Measurements from ENCODE around the gene GSTM3.

The GSTM3 gene

DNA sequence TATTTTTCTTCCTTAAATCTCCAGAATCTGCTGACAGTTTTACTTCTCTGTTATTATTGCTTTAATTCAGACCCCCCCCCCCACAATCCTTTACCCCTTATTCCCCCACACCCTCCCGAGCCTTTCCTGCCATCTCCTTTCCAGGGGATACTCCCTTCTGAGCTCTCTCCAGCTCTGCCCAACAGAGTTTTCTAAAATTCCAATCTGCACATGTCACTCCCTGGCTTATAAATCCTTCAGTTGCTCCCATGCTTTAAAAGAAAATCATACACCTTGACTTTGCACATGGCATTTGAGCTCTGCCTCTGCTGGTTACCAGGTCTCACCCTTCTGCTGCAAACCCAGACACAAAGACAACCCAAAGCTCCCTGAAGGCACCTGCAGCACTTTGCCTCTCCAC, 34.6 kb upstream of the GSTM3 start:
- 78 to 87% methylated on average over 1 of the region's 1 CpG for WGBS, 2 experiments
- Histone ChIP-seq H3K4me3 (ENCODE audit: insufficient read depth, low read depth, low read length) (no peak overlapping the region), H3K36me3 (ENCODE audit: control insufficient read depth, insufficient read depth, low read length) (no peaks in the 10 kb centered on the region), H3K27ac (ENCODE audit: insufficient read depth, low read depth, low read length, poor library complexity, severe bottlenecking) (no peak overlapping the region), H3K9me3 (ENCODE audit: control insufficient read depth, low read length) (no peaks in the 10 kb centered on the region), H3K27me3 (ENCODE audit: control insufficient read depth, insufficient read depth, low read length, poor library complexity, severe bottlenecking) (no peaks in the 10 kb centered on the region), H3K4me1 (ENCODE audit: control insufficient read depth, insufficient read depth, low read length) (no peaks in the 10 kb centered on the region)

DNA sequence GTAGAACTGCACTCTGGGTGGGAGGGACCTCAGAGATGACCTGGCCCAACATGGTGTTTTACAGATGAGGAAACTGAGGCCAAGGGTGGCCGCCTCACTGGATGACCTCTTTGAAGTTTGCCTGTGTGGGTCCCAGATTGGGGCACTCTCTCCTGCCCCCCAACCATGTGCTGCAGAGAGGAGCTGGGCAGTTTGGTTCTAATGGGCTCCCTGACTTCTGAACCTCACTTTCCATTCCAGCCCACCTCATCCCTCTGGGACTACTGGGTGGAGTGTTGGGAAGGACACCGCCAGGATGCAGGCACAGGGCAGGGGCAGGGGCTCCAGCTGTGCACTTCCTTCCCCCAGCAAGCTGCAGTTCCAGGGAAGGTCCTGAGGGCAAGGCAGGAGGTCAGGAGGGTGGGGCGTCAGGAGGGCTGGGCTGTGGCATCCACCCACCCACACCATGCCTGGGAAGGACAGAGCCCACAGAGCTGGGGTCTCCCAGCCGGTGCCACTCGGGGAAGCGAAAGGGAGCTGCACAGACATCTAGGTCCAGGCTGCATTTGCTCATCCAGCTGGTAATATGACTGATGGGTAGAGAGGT, 33.2 kb upstream of the GSTM3 start:
- Histone ChIP-seq H3K27me3 (ENCODE audit: control insufficient read depth, insufficient read depth, low read length, poor library complexity, severe bottlenecking) (no peaks in the 10 kb centered on the region), H3K27ac (ENCODE audit: insufficient read depth, low read depth, low read length, poor library complexity, severe bottlenecking) (no peak overlapping the region), H3K4me3 (ENCODE audit: insufficient read depth, low read depth, low read length) (no peak overlapping the region), H3K4me1 (ENCODE audit: control insufficient read depth, insufficient read depth, low read length) (no peaks in the 10 kb centered on the region), H3K9me3 (ENCODE audit: control insufficient read depth, low read length) (no peaks in the 10 kb centered on the region), H3K36me3 (ENCODE audit: control insufficient read depth, insufficient read depth, low read length) (no peaks in the 10 kb centered on the region)
- 65 to 70% methylated on average over 6 of the region's 6 CpGs for WGBS, 2 experiments

DNA sequence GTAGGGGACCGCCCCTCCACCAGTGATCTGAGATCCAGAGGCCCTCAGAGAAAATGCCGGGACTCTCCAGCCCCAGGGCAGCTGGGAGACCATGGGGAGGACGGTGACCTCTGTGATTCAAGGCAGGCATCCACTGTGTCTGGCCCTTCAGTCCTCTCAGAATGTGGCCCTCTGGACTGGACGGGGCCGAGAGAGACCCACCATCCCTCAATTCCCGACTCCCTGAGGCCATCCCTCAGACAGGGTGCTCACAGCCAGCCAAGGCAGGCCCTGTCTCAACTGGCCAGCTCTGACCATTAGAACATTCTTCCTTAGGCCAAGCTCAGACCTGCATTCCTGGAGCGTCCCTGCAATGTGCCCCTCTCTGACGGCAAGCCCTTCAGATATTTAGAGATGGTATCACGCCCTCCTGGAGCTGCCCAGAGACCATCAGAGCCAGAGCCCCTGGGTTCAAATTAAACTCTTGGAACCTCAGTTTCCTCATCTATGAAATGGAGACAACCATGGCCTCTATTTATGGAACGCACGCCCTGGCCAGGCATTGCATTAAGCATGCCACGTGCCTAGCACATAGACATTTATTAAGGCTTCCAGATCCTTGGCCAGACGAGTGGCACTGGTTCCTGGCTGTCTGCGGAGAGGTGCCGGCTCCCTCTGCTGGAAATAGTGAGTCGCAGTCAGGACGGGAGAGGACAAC, 32.5 kb upstream of the GSTM3 start:
- no peaks in the 10 kb centered on the region for H3K4me1 ChIP-seq (ENCODE audit: control insufficient read depth, insufficient read depth, low read length)
- H3K9me3 ChIP-seq (ENCODE audit: control insufficient read depth, low read length), result no peaks in the 10 kb centered on the region
- no peak overlapping the region for H3K4me3 ChIP-seq (ENCODE audit: insufficient read depth, low read depth, low read length)
- H3K27ac ChIP-seq (ENCODE audit: insufficient read depth, low read depth, low read length, poor library complexity, severe bottlenecking), result no peak overlapping the region
- no peaks in the 10 kb centered on the region for H3K27me3 ChIP-seq (ENCODE audit: control insufficient read depth, insufficient read depth, low read length, poor library complexity, severe bottlenecking)
- WGBS, 2 experiments, result 52 to 53% methylated on average over 17 of the region's 17 CpGs
- no peaks in the 10 kb centered on the region for H3K36me3 ChIP-seq (ENCODE audit: control insufficient read depth, insufficient read depth, low read length)

DNA sequence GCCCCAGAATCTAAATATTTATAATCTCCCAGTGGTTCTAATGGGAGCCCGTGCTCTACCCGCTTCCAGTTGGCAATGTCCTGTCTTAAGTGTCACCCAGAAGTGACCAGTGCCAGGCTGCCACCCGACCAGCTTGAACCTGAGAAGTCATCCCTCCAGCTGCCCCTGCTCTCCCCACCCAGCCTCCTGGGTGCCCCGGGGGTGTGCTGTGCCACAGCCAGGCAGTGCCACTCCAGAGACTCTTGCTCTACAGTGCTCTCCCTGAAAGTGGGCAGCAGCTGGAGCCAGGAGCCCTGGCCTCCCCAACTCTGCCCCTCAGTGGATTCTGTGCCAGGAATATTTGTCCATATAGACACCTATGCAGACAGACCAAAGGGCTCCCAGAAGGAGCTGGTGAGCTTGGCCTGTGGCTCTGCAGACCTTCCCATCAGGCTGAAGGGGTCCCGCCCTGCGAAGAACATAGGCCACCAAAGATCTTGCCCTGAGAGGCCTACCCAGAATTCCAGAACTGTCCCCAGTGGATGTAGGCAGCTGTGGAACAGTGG, 31.9 kb upstream of the GSTM3 start:
- Histone ChIP-seq H3K36me3 (ENCODE audit: control insufficient read depth, insufficient read depth, low read length) (no peaks in the 10 kb centered on the region), H3K27ac (ENCODE audit: insufficient read depth, low read depth, low read length, poor library complexity, severe bottlenecking) (no peak overlapping the region), H3K9me3 (ENCODE audit: control insufficient read depth, low read length) (no peaks in the 10 kb centered on the region), H3K4me1 (ENCODE audit: control insufficient read depth, insufficient read depth, low read length) (no peaks in the 10 kb centered on the region), H3K27me3 (ENCODE audit: control insufficient read depth, insufficient read depth, low read length, poor library complexity, severe bottlenecking) (no peaks in the 10 kb centered on the region), H3K4me3 (ENCODE audit: insufficient read depth, low read depth, low read length) (no peak overlapping the region)
- 93% methylated on average over 6 of the region's 6 CpGs for WGBS, 2 experiments

DNA sequence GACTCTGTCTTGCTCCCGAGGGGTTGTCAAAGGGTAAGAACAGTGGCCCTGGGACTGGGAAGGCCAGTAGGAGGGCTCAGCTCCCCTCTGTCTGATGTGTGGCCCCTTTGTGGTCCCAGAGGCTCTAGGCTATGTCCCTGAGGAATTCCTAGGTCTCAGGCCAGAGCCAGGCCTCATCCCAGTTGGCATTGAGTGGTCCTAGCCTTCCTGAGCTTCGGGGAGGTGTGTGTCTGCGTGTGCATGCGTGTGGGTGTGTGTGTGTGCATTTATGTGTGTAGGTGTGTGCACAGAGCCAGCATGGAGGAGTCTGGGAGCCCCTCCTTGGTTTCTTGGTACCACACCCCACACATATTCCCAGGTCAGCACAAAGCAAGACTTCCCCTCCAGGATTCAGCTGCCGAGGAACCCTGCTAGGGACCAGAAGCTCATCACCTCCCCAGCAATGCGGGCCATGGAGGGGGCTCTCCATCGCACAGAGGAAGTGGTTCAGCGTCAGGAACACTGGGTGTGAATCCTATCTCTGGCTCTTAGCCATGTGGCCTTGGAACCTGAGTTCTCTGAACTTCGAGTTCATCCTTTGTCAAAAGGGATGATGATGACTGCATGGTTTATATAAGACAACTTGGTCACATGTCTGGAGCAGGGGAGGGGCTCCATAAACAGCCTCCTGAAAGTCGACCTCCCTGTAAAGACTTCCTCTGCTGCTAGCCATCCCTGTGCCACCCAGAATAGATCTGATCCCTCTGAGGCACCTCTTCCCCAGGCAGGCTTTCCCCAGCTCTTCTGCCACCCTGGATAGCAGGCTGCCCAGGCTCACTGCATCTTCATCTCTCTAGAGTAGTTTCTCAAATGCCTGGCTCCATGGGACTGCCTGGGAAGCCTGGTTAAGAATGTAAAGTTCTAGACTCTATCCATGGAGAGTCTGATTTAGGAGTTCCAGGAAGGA, 31.1 kb upstream of the GSTM3 start:
- H3K9me3 ChIP-seq (ENCODE audit: control insufficient read depth, low read length), result no peaks in the 10 kb centered on the region
- H3K36me3 ChIP-seq (ENCODE audit: control insufficient read depth, insufficient read depth, low read length), result no peaks in the 10 kb centered on the region
- WGBS, 2 experiments, result 90 to 91% methylated on average over 10 of the region's 10 CpGs
- no peak overlapping the region for H3K27ac ChIP-seq (ENCODE audit: insufficient read depth, low read depth, low read length, poor library complexity, severe bottlenecking)
- no peak overlapping the region for H3K4me3 ChIP-seq (ENCODE audit: insufficient read depth, low read depth, low read length)
- no peaks in the 10 kb centered on the region for H3K4me1 ChIP-seq (ENCODE audit: control insufficient read depth, insufficient read depth, low read length)
- H3K27me3 ChIP-seq (ENCODE audit: control insufficient read depth, insufficient read depth, low read length, poor library complexity, severe bottlenecking), result no peaks in the 10 kb centered on the region

DNA sequence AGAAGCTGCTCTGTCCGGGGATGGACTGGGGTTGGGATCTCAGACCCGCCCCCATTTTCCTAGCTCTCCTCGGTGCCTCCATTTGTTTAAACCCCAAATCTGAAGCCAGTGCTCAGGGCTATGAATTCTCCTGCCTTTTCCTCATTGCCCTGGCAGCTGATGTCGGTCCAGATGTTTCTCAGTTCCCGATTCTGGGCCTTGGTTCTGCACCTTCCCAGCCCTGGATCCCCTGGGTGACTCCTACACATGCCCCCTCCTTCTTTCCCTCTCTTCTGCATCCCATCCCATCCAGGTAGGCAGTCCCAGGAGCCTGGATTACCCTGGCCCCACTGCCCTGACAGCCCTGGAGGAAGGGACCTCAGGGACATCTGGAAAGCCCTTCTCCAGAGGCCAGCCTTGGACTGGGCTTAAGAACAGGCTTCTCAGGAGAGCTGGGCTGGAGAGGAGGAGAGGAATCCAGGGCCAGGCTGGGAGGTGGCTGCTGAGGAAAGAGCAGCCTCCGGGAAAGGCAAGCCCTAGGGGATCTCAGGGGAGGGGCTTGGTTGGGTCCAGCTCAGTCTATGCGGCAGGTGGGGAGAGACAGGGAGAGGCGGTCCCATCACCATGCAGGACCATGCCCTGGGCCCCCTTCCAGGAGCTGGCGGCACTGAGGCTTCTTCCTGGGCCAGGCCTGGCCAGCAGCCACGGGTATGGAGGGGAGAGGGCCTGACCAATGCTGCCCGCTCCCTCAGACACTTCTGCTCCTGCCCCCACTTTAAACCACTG, 29.7 kb upstream of the GSTM3 start:
- no peaks in the 10 kb centered on the region for H3K4me1 ChIP-seq (ENCODE audit: control insufficient read depth, insufficient read depth, low read length)
- H3K36me3 ChIP-seq (ENCODE audit: control insufficient read depth, insufficient read depth, low read length), result no peaks in the 10 kb centered on the region
- no peak overlapping the region for H3K4me3 ChIP-seq (ENCODE audit: insufficient read depth, low read depth, low read length)
- H3K27ac ChIP-seq (ENCODE audit: insufficient read depth, low read depth, low read length, poor library complexity, severe bottlenecking), result no peak overlapping the region
- WGBS, 2 experiments, result 77 to 84% methylated on average over 11 of the region's 11 CpGs
- H3K27me3 ChIP-seq (ENCODE audit: control insufficient read depth, insufficient read depth, low read length, poor library complexity, severe bottlenecking), result no peaks in the 10 kb centered on the region
- H3K9me3 ChIP-seq (ENCODE audit: control insufficient read depth, low read length), result no peaks in the 10 kb centered on the region

DNA sequence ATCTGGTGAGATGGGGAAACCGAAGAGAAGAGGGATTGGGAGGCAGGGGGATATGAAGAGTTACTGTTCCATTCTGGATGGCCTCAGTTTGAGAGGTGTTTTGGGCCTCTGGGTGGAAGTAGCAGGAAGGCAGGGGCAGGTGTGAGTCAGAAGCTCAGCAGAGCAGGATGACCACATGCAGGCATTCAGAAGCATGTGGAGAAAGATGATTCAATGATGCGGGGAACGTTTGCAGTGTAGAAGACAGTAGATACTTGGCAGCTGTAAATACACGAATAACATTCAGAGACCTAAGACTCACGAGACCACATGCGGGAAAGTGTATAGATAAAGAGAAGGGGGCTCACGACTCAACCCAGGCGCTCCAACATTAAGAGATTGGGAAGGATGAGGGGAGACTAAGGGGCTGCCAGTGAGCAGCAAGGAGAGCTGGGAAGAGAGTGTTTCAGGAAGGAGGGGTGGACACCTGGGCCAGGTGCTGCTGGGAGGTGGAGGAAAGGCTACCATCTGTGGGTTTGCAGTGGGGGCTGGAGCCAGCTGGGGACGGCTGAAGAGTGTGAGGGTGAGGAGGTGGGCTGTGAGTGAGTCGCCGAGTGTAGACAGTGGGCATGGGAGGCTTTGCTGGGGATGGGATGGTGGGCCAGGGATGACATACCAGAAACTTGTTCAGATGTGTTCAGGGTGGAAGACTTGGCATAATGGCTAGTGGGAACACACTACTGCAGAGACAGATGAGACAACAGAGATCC, 28.7 kb upstream of the GSTM3 start:
- H3K27me3 ChIP-seq (ENCODE audit: control insufficient read depth, insufficient read depth, low read length, poor library complexity, severe bottlenecking), result no peaks in the 10 kb centered on the region
- 90 to 91% methylated on average over 11 of the region's 11 CpGs for WGBS, 2 experiments

DNA sequence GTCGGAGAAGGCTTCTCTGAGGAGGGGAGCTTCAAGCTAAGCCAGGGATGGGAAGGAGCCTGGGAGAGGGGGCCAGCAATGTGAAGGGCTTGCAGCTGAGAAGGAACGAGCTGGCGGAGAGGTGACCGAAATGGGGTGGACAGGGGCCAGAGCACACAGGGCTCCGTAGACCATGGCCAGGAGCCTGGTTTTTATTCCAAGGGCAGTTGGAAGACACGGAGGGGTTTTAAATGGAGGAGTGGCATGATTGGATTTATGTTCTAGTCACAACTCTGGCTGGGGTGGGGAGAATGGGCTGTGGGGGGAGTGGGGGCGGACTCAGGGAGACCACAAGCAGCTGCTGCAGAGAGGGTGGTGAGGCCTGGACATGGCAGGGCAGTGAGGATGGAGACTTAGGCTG, 28.0 kb upstream of the GSTM3 start:
- Histone ChIP-seq H3K4me3 (ENCODE audit: insufficient read depth, low read depth, low read length) (no peak overlapping the region), H3K36me3 (ENCODE audit: control insufficient read depth, insufficient read depth, low read length) (no peaks in the 10 kb centered on the region), H3K9me3 (ENCODE audit: control insufficient read depth, low read length) (no peaks in the 10 kb centered on the region), H3K27ac (ENCODE audit: insufficient read depth, low read depth, low read length, poor library complexity, severe bottlenecking) (no peak overlapping the region), H3K27me3 (ENCODE audit: control insufficient read depth, insufficient read depth, low read length, poor library complexity, severe bottlenecking) (no peaks in the 10 kb centered on the region), H3K4me1 (ENCODE audit: control insufficient read depth, insufficient read depth, low read length) (no peaks in the 10 kb centered on the region)
- 92 to 94% methylated on average over 7 of the region's 7 CpGs for WGBS, 2 experiments

More for the DNA sequence above, 28.7 kb upstream of the GSTM3 start:
- Histone ChIP-seq H3K4me1 (ENCODE audit: control insufficient read depth, insufficient read depth, low read length) (no peaks in the 10 kb centered on the region), H3K36me3 (ENCODE audit: control insufficient read depth, insufficient read depth, low read length) (no peaks in the 10 kb centered on the region), H3K9me3 (ENCODE audit: control insufficient read depth, low read length) (no peaks in the 10 kb centered on the region), H3K4me3 (ENCODE audit: insufficient read depth, low read depth, low read length) (no peak overlapping the region), H3K27ac (ENCODE audit: insufficient read depth, low read depth, low read length, poor library complexity, severe bottlenecking) (no peak overlapping the region)

DNA sequence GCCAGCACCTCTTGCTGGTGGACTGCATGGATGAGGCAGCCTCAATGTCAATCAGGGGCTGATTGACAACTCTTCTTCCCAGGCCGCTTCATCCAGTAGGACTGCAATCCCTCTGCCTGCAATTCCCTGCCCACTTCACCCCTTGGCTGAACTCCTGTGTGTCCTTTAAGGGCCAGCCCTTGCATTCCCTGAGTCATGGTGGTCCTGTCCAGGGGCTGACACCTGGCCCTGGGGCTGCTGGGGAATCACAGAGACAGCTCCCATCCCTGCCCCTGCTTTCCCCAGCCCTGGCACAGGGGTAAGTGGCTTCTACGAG, 27.5 kb upstream of the GSTM3 start:
- Histone ChIP-seq H3K36me3 (ENCODE audit: control insufficient read depth, insufficient read depth, low read length) (no peaks in the 10 kb centered on the region), H3K27me3 (ENCODE audit: control insufficient read depth, insufficient read depth, low read length, poor library complexity, severe bottlenecking) (no peaks in the 10 kb centered on the region), H3K4me3 (ENCODE audit: insufficient read depth, low read depth, low read length) (no peak overlapping the region), H3K27ac (ENCODE audit: insufficient read depth, low read depth, low read length, poor library complexity, severe bottlenecking) (no peak overlapping the region), H3K4me1 (ENCODE audit: control insufficient read depth, insufficient read depth, low read length) (no peaks in the 10 kb centered on the region), H3K9me3 (ENCODE audit: control insufficient read depth, low read length) (no peaks in the 10 kb centered on the region)
- 70 to 75% methylated on average over 2 of the region's 2 CpGs for WGBS, 2 experiments
